Fibroblast of mammary gland (primary cell): ENCODE data around the gene MB.
A peak's percentile ranks its signal among the peaks of the same experiment; 100 is the strongest.

ENCODE experiments used
- DNase-seq: peaks from one replicate; pipeline ENCODE4 v3.0.0-alpha.2; 2010; ENCODE audit warnings: low read depth
- H3K4me3 ChIP-seq: 2 replicates; pipeline ENCODE4 v1.5.1; 2011; ENCODE audit warnings: low read depth, mild to moderate bottlenecking, low read length, moderate library complexity; ENCODE audit not compliant: control insufficient read depth
- CTCF ChIP-seq: conservative IDR thresholded peaks from 2 replicates; pipeline ENCODE4 v1.5.1; 2011; ENCODE audit warnings: low read depth, low read length, inconsistent platforms; ENCODE audit not compliant: control insufficient read depth, insufficient read depth

The MB gene

GRCh38 chr22:35648066-35649025, 31.2 kb upstream of the MB start, which contains the start of gene APOL6:
Gene APOL6, plus strand, starts transcription at chr22:35648446. Its CDS starts 7,980 bp downstream, at chr22:35656426.
- no peak for TF ChIP-seq CTCF
- peak within 1 kb of the TSS; percentile 68 for H3K4me3 ChIP-seq
- peak; percentile 87 for DNase-seq

GRCh38 chr22:35645646-35646045, 28.5 kb upstream of the MB start:
- no peak for DNase-seq
- H3K4me3 ChIP-seq, result no peak overlapping the region
- no peak for TF ChIP-seq CTCF

GRCh38 chr22:35643991-35644390, 26.9 kb upstream of the MB start:
- TF ChIP-seq CTCF, result no peak
- no peak overlapping the region for H3K4me3 ChIP-seq
- DNase-seq, result no peak

- TF ChIP-seq CTCF, result no peak
- DNase-seq, result peak; percentile 44
- H3K4me3 ChIP-seq, result no peak overlapping the region
These were observed 25.2 kb upstream of the MB start for GRCh38 chr22:35642305-35642741.

- no peak for DNase-seq
- no peak for TF ChIP-seq CTCF
- H3K4me3 ChIP-seq, result no peak overlapping the region
These were observed 24.5 kb upstream of the MB start for GRCh38 chr22:35641494-35642120.

- DNase-seq, result peak; percentile 92
- H3K4me3 ChIP-seq, result no peak overlapping the region
These were observed 21.3 kb upstream of the MB start for GRCh38 chr22:35638410-35638809.

More at GRCh38 chr22:35638410-35638809, 21.3 kb upstream of the MB start:
- no peak for TF ChIP-seq CTCF
